NCI-H345 (cell line): ENCODE measurements around the gene BMP6.
"Not testable (repeated sequence)": the region's sequence is repeated elsewhere in the genome, so short reads cannot be mapped to it uniquely, and the experiment has no call there.

Source experiments
- DNase-seq: peaks from one replicate; lab custom pipeline; 2025; lab: John Stamatoyannopoulos, UW

Gene BMP6

GRCh38 chr6:7794509-7794908 is 68.6 kb downstream of the BMP6 start:
- DNase-seq, result no peak

DNA sequence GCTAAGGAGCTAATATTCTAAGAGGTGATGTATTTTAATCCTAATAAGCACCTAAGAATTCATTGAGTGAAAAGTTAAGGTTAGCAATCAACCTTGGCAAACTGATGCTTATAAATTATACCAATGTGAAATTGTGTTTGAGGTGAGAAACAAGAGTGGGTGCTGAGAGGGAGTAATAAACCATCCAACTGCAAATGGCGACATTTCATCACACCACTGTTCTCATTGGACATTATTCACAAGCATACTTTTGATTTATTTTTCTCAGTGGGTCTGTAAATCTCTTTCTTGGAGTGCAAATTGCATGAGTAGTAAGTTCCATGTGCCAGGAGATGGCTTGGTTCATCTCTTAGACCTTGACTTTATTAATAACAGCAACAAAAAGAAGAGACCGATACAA is 71.5 kb downstream of the BMP6 start:
- no peak for DNase-seq

- DNase-seq, result no peak
These were observed 72.9 kb downstream of the BMP6 start for GRCh38 chr6:7798751-7799150.

- no peak for DNase-seq
These were observed 76.8 kb downstream of the BMP6 start for GRCh38 chr6:7802662-7803061.

- DNase-seq, result no peak
These were observed 77.3 kb downstream of the BMP6 start for GRCh38 chr6:7803214-7803613.

DNA sequence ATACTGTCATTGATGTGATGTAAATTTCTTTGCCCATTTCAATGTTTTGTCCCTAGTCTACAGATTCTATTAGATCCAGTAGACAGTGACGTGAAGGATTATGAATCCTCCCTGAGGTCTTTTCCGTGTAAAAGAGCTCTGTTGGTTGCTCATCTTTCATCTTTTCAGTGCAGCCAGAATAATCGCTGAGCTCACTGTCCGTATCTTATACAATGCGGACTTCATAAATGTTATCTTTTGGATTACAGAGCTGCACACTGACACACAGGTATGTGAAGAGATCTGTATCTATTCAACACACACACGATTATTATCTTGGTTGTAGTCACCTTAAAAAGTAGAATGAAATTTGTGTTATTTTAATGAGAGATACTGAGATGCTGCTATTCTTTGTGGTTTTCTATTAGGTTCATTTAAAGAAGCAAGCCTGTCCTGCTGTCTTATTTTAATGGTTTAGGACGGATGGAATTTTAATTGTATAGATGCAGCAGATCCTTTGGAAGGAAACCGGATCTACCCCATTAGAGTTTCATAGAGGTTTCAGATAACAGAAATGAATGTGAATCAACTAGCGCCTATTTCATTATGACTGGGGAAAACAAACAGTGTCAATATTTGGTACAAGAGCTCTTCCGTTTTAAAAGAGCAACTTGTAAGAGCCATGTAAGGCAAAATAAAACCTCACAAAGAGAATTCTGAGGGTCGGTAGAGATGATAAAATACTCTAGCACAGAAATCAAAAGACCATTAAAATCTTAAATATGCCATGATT is 79.4 kb downstream of the BMP6 start:
- DNase-seq, result no peak

DNA sequence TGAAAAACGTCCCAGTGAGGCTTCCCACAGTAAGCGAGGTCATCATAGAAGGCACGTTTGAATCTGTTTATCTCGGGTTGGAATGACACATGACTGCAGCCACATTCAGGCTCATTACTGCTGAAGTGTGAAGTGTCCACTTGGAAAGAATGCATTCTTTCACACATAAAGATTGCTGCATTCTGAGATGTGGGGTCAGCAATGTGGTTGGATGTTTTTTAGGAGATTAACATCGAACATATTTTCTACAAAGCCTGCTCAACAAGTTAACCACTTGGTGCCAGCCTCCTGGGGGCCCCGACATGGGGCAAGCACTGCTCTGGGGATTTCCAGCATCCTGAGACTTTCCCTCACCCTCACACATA is 79.9 kb downstream of the BMP6 start:
- DNase-seq, result no peak

GRCh38 chr6:7806711-7807110 is 80.8 kb downstream of the BMP6 start:
- no peak for DNase-seq

- no peak for DNase-seq
These were observed 83.4 kb downstream of the BMP6 start for GRCh38 chr6:7809346-7809745.

GRCh38 chr6:7811441-7811840 is 85.5 kb downstream of the BMP6 start:
- no peak for DNase-seq

- no peak for DNase-seq
These were observed 86.7 kb downstream of the BMP6 start for GRCh38 chr6:7812623-7813022.

DNA sequence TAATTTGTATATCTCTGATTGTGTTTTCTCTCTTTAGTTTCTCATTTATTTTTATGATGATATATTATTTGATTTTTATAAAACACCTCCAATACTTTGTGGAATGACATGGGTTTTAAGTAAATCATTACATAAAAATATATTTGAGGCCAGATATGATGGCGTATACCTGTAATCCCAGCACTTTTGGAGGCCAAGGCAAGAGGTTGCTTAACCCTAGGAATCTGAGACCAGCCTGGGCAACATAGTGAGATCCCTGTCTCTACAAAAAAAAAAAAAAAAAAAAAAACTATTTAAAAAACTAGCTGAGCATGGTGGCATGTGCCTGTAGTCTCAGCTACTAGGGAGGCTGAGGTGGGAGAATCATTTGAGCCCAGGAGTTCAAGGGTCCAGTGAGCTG is 87.3 kb downstream of the BMP6 start:
- DNase-seq, result no peak

DNA sequence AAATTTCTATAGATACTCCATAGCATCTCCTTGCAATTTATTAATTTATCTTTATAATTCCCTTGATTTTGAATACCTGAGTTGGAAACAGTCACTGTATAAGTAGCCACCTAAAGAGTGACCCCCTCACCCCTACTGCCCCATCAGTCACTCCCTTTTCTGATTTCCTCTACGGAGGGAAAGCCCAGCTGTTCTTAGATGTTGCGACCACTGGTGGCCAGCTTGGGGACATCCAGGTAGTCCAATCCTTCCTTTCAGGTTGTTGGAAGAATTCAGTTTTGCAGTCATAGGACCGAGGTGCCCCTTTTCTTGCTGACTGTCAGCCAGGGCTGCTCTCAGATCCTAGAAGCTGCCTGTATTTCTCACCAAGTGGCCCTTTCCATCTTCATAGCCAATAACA is 87.8 kb downstream of the BMP6 start:
- DNase-seq, result no peak

DNA sequence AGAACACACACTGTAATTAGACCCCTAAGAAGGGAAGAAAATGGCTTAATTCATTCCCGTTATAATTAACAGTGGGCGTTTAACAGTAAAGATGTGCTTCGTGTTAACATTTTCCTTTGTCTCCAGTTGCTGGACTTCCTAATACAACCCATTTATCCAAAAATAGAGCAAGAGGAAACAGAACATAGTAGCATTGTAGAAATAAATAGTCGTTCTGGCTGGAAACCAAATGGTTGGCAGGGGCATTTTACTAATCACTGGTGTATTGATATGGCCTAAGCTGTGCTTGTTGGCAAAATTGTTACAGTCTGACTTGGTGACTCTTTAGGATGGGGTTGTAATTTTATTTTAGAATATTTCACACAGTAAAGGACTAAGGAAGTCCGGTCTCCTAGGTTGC is 89.8 kb downstream of the BMP6 start:
- DNase-seq, result no peak

DNA sequence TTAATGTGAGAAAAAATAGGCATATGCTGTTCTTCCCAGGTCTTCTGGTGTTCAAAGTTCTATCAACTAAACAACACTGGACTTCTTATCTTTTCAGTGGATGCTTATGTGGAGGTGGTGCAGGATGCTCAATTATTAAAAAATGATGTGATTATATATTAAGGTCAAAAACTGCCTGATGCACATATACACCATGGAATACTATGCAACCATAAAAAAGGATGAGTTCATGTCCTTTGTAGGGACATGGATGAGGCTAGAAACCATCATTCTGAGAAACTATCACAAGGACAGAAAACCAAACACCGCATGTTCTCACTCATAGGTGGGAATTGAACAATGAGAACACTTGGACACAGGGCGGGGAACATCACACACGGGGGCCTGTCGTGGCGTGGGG is 91.3 kb downstream of the BMP6 start:
- not testable (repeated sequence) for DNase-seq

DNA sequence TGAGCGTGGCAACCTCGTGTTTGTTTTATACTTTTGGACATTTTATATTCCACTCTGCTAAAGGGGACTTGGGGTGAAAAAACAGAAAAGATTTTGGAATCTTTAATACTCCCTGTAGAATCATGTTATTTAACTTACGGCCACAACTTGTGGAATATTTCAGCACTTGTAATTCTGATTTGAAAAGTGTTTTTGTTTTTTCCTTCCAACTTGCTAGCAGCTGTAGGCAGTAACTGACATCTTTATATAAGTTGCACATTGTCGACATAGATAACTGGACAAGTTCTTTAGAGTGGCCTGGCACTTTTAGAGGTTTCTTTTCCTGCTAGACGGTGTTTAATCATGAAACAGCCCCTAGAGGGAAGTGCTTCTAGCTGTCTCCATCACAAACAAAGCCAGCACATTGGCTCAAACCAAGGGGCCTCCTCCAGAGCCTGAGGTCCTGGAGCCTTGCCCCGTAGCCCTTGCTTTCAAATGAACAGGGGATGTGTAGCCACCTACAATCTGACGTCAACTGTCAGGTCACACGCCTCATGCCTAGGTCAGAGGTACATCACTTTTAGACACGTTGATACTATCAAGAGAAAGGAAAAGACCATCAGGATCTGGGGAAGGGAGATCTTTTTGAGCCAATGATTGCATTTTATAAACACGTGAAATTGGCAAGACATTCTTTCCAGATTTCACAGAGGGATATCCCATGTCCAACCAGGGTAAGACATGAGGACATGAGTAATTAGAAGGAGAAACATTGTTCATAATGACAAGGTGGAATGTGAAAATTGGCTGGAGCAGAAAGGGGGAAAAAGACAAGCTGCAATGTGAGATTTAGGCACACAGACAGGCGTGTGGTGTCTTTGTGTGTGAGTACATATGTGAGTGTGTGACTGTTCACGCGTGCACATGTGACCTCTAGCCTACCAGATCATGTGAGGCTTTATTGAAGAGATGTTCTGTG is 92.6 kb downstream of the BMP6 start:
- no peak for DNase-seq

GRCh38 chr6:7819431-7820015 is 93.6 kb downstream of the BMP6 start:
- DNase-seq, result no peak

DNA sequence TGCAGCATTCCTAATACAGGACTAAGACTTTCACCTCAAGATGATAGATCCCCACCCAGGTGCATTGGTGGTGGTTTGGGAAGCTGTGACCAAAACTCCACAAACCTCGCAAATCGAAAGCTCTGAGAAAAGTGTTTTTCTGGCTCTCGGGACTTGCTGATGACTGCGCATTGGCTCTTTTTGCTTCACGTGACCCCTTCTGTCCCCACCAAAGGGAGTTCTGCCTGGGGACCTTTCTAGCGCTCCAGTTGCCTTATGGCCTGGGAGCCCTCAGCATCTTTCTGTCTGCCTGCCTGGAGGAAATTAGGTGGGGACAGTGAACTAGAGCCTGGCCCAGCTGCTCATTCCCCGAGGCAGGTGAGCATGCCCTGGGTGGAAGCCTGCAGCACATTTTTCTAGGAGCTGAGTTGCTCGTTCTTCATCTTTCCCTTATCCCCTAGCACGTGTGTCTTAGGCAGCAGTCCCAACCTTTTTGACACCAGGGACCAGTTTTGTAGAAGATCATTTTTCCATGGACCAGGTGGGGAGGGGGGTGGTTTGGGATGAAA is 94.5 kb downstream of the BMP6 start:
- DNase-seq, result no peak

DNA sequence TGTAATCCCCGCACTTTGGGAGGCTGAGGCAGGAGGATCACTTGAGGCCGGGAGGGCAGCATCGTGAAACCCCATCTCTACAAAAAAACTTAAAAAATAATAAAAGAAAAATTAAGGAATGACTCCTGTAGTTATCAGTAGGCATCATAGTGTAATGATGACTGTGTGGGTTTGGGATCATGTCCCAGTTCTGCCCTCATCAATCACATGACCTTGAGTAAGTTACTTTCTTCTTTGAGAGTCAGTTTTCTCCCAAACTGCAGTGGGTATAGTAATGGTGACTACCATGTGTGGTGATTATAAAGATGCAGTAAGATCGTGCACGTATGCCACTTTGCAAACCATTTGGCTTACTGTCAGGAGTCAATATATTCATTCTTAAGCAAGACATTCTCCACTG is 95.5 kb downstream of the BMP6 start:
- DNase-seq, result no peak

GRCh38 chr6:7823552-7823951 is 97.7 kb downstream of the BMP6 start:
- no peak for DNase-seq

GRCh38 chr6:7825986-7826385 is 100.1 kb downstream of the BMP6 start:
- no peak for DNase-seq

- no peak for DNase-seq
These were observed 101.2 kb downstream of the BMP6 start for GRCh38 chr6:7827142-7827541.

- DNase-seq, result no peak
These were observed 102.2 kb downstream of the BMP6 start for GRCh38 chr6:7828124-7828523.
